Measurements from ENCODE around the gene PADI3. TPM values are rescaled to one million over a fixed set of nuclear protein-coding genes. Genes with fewer than 3 reads are reported as not detected.

The PADI3 gene
- polyA plus RNA-seq, 1 donor (not counting 4 experiments of a cell fraction or from before 2014, with no cell fraction given): 6.1 TPM

- no peak for TF ChIP-seq EZH2 (IDR thresholded peaks at IDR 0.05; ENCODE audit: low read length)
- TF ChIP-seq, protein P1, sequence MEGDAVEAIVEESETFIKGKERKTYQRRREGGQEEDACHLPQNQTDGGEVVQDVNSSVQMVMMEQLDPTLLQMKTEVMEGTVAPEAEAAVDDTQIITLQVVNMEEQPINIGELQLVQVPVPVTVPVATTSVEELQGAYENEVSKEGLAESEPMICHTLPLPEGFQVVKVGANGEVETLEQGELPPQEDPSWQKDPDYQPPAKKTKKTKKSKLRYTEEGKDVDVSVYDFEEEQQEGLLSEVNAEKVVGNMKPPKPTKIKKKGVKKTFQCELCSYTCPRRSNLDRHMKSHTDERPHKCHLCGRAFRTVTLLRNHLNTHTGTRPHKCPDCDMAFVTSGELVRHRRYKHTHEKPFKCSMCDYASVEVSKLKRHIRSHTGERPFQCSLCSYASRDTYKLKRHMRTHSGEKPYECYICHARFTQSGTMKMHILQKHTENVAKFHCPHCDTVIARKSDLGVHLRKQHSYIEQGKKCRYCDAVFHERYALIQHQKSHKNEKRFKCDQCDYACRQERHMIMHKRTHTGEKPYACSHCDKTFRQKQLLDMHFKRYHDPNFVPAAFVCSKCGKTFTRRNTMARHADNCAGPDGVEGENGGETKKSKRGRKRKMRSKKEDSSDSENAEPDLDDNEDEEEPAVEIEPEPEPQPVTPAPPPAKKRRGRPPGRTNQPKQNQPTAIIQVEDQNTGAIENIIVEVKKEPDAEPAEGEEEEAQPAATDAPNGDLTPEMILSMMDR (optimal IDR thresholded peaks at IDR 0.05 in 1 of 3, IDR thresholded peaks at IDR 0.05 in 1 of 3, conservative IDR thresholded peaks at IDR 0.05 in 1 of 3; ENCODE audit: extremely low read depth in 1 of 3, insufficient read depth in 2 of 3, low read length in 3 of 3): no peak
- DNase-seq (ENCODE audit: low read depth, low spot score) (no peak), FAIRE-seq (no peak)
- Histone ChIP-seq H4K20me1 (ENCODE audit: control insufficient read depth, extremely low read depth, insufficient read depth, low read length) (no peaks in the 10 kb centered on the region), H3K36me3 (ENCODE audit: control insufficient read depth in 2 of 2, extremely low read depth in 1 of 2, insufficient read depth in 2 of 2, low read length in 2 of 2) (no peaks in the 10 kb centered on the region), H3K4me1 (ENCODE audit: control insufficient read depth, extremely low read depth, insufficient read depth, low read length) (peaks cover 9% of the 10 kb centered on the region), H3K9me3 (ENCODE audit: control insufficient read depth, low read depth, low read length) (no peaks in the 10 kb centered on the region), H3K79me2 (ENCODE audit: control insufficient read depth, insufficient read depth, low read length) (no peaks in the 10 kb centered on the region), H3K27me3 (ENCODE audit: control insufficient read depth, extremely low read depth, insufficient read depth, low read length) (peaks cover 6% of the 10 kb centered on the region), H2AFZ (ENCODE audit: control insufficient read depth, low read length) (no peak overlapping the region), H3K27ac (ENCODE audit: control insufficient read depth, insufficient read depth, low read length) (no peak overlapping the region), H3K4me2 (ENCODE audit: control insufficient read depth, extremely low read depth, insufficient read depth, low read depth, low read length) (no peak overlapping the region), H3K4me3 (ENCODE audit: control insufficient read depth in 2 of 3, extremely low read depth in 1 of 3, insufficient read depth in 2 of 3, low read depth in 1 of 3, low read length in 3 of 3) (no peak overlapping the region), H3K9me1 (ENCODE audit: control insufficient read depth, extremely low read depth, insufficient read depth, low read length) (no peaks in the 10 kb centered on the region), H3K9ac (ENCODE audit: control insufficient read depth, extremely low read depth, insufficient read depth, low read length) (no peak overlapping the region)
- dilution Hi-C loops (cut with MboI; ENCODE audit: extremely low pct_ligation_motif_present, low sequenced_read_pairs): no loop called here
These were observed 64.8 kb downstream of the PADI3 start for GRCh38 chr1:17313530-17314309.

DNA sequence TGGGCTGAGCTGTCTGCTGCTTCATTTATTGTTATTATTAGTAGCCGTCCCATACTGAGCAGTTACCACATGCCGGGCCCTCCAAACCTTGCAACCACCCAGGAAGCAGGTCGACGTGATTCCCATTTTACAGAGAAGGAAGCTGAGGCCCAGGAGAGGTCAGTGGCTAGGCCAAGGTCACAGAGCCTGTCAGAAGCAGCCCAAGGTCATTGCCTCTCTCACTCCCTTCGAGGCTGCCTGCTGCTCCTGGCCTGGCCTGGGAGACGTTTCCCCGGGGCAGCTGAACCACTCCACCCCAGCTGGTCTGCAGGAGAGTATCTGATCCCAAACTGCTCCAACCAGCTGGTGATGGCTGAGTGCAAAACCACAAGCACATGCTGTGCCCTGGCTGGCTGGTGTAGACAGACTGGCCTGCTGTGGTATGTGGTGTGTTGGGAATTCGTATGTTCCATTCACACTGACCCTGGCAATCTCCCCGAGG is 65.6 kb downstream of the PADI3 start:
- Histone ChIP-seq H3K9me1 (ENCODE audit: control insufficient read depth, extremely low read depth, insufficient read depth, low read length) (no peaks in the 10 kb centered on the region), H3K79me2 (ENCODE audit: control insufficient read depth, insufficient read depth, low read length) (no peaks in the 10 kb centered on the region), H3K27me3 (ENCODE audit: control insufficient read depth, extremely low read depth, insufficient read depth, low read length) (peaks cover 6% of the 10 kb centered on the region), H2AFZ (ENCODE audit: control insufficient read depth, low read length) (no peak overlapping the region), H4K20me1 (ENCODE audit: control insufficient read depth, extremely low read depth, insufficient read depth, low read length) (no peaks in the 10 kb centered on the region), H3K9ac (ENCODE audit: control insufficient read depth, extremely low read depth, insufficient read depth, low read length) (no peak overlapping the region), H3K9me3 (ENCODE audit: control insufficient read depth, low read depth, low read length) (no peaks in the 10 kb centered on the region), H3K36me3 (ENCODE audit: control insufficient read depth in 2 of 2, extremely low read depth in 1 of 2, insufficient read depth in 2 of 2, low read length in 2 of 2) (no peaks in the 10 kb centered on the region), H3K4me2 (ENCODE audit: control insufficient read depth, extremely low read depth, insufficient read depth, low read depth, low read length) (no peak overlapping the region), H3K4me1 (ENCODE audit: control insufficient read depth, extremely low read depth, insufficient read depth, low read length) (peaks cover 7% of the 10 kb centered on the region), H3K27ac (ENCODE audit: control insufficient read depth, insufficient read depth, low read length) (no peak overlapping the region), H3K4me3 (ENCODE audit: control insufficient read depth in 2 of 3, extremely low read depth in 1 of 3, insufficient read depth in 2 of 3, low read depth in 1 of 3, low read length in 3 of 3) (no peak overlapping the region)
- DNase-seq (ENCODE audit: low read depth, low spot score) (no peak), FAIRE-seq (no peak)
- dilution Hi-C loops (cut with MboI; ENCODE audit: extremely low pct_ligation_motif_present, low sequenced_read_pairs): no loop called here
- no peak for TF ChIP-seq EZH2 (IDR thresholded peaks at IDR 0.05; ENCODE audit: low read length)
- TF ChIP-seq, protein P1 (optimal IDR thresholded peaks at IDR 0.05 in 1 of 3, IDR thresholded peaks at IDR 0.05 in 1 of 3, conservative IDR thresholded peaks at IDR 0.05 in 1 of 3; ENCODE audit: extremely low read depth in 1 of 3, insufficient read depth in 2 of 3, low read length in 3 of 3): no peak
